RWPE2 (cell line): Measurements from ENCODE around the gene SYCP1.

ENCODE experiments used
- ATAC-seq: fragments of 200-7000 bp; cut with Tn5 transposase; 3 replicates; pipeline ENCODE4 v1.9.1; 2021; ENCODE audit warnings: low read depth
- DNase-seq: peaks from one replicate; pipeline ENCODE4 v3.0.0-alpha.2; 2020; ENCODE audit warnings: low spot score
- H3K27ac ChIP-seq: fragments of 450-650 bp; 2 replicates; pipeline ENCODE4 v1.5.1; 2017; ENCODE audit warnings: mild to moderate bottlenecking; ENCODE audit not compliant: poor library complexity, severe bottlenecking
- H3K27me3 ChIP-seq: fragments of 250-450 bp; sonication (Bioruptor Pico); 2 replicates; pipeline ENCODE4 v1.5.1; 2021; ENCODE audit warnings: mild to moderate bottlenecking, moderate library complexity; ENCODE audit not compliant: insufficient read depth, poor library complexity, severe bottlenecking
- H3K36me3 ChIP-seq: fragments of 250-450 bp; sonication (Bioruptor Pico); 2 replicates; pipeline ENCODE4 v1.5.1; 2020; ENCODE audit warnings: low read depth, mild to moderate bottlenecking, moderate library complexity
- H3K4me1 ChIP-seq: fragments of 250-450 bp; sonication (Bioruptor Pico); 2 replicates; pipeline ENCODE4 v1.5.1; 2021; ENCODE audit warnings: mild to moderate bottlenecking, moderate library complexity; ENCODE audit not compliant: insufficient read depth, poor library complexity, severe bottlenecking
- H3K4me3 ChIP-seq: fragments of 250-450 bp; sonication (Bioruptor Pico); 2 replicates; pipeline ENCODE4 v1.5.1; 2021; ENCODE audit warnings: mild to moderate bottlenecking, moderate library complexity; ENCODE audit not compliant: severe bottlenecking
- H3K9me3 ChIP-seq: fragments of 250-450 bp; sonication (Bioruptor Pico); 2 replicates; pipeline ENCODE4 v1.5.1; 2021; ENCODE audit warnings: mild to moderate bottlenecking, moderate library complexity; ENCODE audit not compliant: severe bottlenecking
- TF ChIP-seq, protein P1 (sequence below): fragments of 450-650 bp; IDR thresholded peaks from one replicate; pipeline ENCODE4 v1.5.1; 2017; ENCODE audit warnings: mild to moderate bottlenecking, moderate library complexity; ENCODE audit not compliant: poor library complexity, severe bottlenecking

SYCP1 gene

DNA sequence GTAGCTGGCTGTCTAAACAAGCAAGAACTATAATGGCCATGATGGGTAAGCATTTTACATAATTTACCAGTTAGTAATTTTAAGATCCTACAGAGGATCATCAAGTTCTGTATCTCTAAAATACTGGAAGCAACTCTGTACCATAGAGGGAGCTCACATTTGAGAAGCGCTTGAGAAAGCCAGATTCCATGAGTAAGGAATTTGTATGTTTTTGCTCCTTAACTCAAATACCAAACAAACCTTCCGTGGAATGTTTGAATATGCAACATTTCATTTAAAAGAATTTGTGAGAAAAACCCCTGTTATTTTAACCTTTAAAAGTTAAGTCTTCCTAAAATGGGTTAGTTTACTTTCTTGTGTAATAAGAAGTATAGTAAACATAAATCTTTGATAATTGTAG lies 176.9 kb downstream of the SYCP1 start:
- H3K36me3 ChIP-seq = no peaks in the 10 kb centered on the region
- H3K4me1 ChIP-seq = no peaks in the 10 kb centered on the region
- no peaks in the 10 kb centered on the region for H3K9me3 ChIP-seq
- no peak overlapping the region for H3K4me3 ChIP-seq
- TF ChIP-seq, protein P1, sequence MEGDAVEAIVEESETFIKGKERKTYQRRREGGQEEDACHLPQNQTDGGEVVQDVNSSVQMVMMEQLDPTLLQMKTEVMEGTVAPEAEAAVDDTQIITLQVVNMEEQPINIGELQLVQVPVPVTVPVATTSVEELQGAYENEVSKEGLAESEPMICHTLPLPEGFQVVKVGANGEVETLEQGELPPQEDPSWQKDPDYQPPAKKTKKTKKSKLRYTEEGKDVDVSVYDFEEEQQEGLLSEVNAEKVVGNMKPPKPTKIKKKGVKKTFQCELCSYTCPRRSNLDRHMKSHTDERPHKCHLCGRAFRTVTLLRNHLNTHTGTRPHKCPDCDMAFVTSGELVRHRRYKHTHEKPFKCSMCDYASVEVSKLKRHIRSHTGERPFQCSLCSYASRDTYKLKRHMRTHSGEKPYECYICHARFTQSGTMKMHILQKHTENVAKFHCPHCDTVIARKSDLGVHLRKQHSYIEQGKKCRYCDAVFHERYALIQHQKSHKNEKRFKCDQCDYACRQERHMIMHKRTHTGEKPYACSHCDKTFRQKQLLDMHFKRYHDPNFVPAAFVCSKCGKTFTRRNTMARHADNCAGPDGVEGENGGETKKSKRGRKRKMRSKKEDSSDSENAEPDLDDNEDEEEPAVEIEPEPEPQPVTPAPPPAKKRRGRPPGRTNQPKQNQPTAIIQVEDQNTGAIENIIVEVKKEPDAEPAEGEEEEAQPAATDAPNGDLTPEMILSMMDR = no peak
- no peak overlapping the region for H3K27ac ChIP-seq
- DNase-seq (no peak), ATAC-seq (no peak)
- no peaks in the 10 kb centered on the region for H3K27me3 ChIP-seq

DNA sequence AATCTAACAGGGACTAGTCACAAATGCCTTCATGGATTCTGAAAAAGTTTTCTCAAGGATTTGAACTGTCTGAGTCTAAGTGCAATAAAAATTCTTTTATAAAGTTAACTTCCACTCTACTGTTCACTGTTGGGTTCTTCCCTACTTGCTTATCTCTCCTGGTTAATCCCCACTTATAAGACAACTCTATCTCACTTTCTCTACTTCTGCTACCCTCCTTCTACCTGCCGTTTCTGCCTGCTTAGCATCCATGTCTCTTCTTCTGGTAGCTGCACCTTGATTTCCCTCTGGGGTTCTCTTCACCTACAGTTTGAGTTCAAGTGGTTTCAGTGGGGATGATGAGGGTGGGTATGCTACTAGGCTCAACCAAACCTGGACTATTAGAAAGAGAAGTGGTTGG lies 181.0 kb downstream of the SYCP1 start:
- Histone ChIP-seq H3K9me3 (no peaks in the 10 kb centered on the region), H3K36me3 (no peaks in the 10 kb centered on the region), H3K27ac (no peak overlapping the region), H3K4me3 (no peak overlapping the region), H3K4me1 (no peaks in the 10 kb centered on the region), H3K27me3 (no peaks in the 10 kb centered on the region)
- TF ChIP-seq, protein P1 = no peak
- DNase-seq (no peak), ATAC-seq (no peak)

DNA sequence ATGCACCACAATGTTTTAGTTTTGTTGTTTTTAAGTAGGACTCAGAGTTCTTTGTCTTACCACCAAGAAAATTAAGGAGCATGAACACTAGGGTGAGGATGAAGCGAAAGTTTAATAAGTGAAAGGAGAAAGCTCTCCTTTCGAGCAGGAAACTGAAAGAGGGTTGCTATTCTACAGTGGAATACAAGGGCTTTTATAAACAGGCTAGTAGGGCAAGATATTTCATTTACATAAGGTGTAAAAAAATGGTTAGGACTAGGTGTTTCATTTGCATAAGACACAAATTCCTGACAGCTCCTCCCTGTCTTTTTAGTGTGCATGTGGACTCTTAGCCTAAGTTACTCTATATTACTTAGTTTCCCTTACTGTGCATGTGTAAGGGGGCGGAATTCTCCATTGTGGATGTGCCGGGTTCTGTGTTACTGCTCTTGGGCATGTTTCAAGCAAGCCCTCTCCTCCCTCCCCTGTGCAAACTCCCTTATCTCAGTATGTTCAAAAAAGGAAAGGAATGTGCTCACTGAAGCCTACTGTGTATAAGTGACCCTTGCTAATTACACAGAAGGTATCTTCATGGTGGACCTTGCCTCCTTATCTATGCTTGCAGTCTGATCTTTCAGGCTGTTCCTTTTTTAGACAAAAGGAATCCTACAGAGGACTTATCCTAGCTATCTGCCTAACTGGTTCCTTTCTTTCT lies 182.3 kb downstream of the SYCP1 start:
- TF ChIP-seq, protein P1 = no peak
- no peak for ATAC-seq
- Histone ChIP-seq H3K9me3 (no peaks in the 10 kb centered on the region), H3K27me3 (no peaks in the 10 kb centered on the region), H3K27ac (no peak overlapping the region), H3K36me3 (no peaks in the 10 kb centered on the region), H3K4me1 (no peaks in the 10 kb centered on the region), H3K4me3 (no peak overlapping the region)
- DNase-seq = no peak

DNA sequence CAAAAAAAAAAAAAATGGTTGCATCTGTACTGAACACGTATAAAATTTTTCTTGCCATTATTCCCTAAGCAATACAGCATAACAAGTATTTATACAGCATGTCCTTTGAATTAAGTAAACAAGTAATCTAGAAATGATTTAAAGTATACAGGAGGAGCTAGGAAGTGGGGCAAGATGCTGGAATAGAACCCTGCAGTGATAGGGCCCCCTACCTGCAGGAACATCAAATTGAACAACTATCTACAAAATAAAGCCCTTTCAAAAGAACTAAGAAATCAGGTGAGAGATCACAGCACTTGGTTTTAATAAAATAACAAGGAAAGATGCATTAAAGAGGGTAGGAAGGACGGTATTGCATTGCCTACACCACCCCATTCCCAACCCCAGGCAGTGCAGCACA lies 185.8 kb downstream of the SYCP1 start:
- ATAC-seq (no peak), DNase-seq (no peak)
- Histone ChIP-seq H3K27ac (no peak overlapping the region), H3K4me3 (no peak overlapping the region), H3K27me3 (no peaks in the 10 kb centered on the region), H3K4me1 (no peaks in the 10 kb centered on the region), H3K9me3 (no peaks in the 10 kb centered on the region), H3K36me3 (no peaks in the 10 kb centered on the region)
- TF ChIP-seq, protein P1 = no peak

DNA sequence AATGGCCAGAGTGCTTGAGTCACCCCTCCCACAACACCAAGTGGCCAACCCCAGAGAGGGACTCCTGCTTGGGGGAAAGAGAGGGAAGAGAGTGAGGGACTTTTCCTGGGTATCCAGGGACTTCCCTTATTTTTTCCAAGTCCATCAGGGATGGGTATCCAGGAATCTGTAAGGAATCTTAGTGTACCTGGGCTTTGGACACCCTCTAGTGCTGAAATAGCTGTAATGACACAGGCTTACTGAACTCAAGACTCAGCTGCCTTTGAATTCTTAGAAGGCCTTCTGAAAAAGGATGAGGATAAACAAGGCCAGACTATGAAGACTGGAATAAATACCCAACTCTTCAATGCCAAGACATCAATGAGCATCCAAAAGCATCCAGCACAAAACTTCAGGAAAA lies 187.0 kb downstream of the SYCP1 start:
- ATAC-seq = peak; percentile 48; the same call in 1 of the 3 replicates
- H3K9me3 ChIP-seq = no peaks in the 10 kb centered on the region

More for the DNA sequence above, 187.0 kb downstream of the SYCP1 start:
- H3K36me3 ChIP-seq = no peaks in the 10 kb centered on the region
- no peak overlapping the region for H3K4me3 ChIP-seq
- H3K27me3 ChIP-seq = no peaks in the 10 kb centered on the region
- no peak overlapping the region for H3K27ac ChIP-seq
- no peak for DNase-seq
- no peaks in the 10 kb centered on the region for H3K4me1 ChIP-seq
- TF ChIP-seq, protein P1 = peak; percentile 57
